Breast epithelium (tissue), 3 donors: ENCODE results near the gene ZRANB1.

Source experiments
- POLR2A ChIP-seq: fragments of 450-650 bp; IDR thresholded peaks from one replicate; pipeline ENCODE4 v1.6.1; 2016; ENCODE audit warnings: antibody characterized with exemption, mild to moderate bottlenecking, moderate library complexity
- TF ChIP-seq, protein P1 (sequence below), 3 donors: fragments of 450-650 bp; IDR thresholded peaks; one replicate each; pipeline ENCODE4 v1.5.1; 2016 to 2017; ENCODE audit warnings: antibody characterized with exemption in 3 of 3, mild to moderate bottlenecking in 3 of 3, moderate library complexity in 3 of 3

- TF ChIP-seq, protein P1, sequence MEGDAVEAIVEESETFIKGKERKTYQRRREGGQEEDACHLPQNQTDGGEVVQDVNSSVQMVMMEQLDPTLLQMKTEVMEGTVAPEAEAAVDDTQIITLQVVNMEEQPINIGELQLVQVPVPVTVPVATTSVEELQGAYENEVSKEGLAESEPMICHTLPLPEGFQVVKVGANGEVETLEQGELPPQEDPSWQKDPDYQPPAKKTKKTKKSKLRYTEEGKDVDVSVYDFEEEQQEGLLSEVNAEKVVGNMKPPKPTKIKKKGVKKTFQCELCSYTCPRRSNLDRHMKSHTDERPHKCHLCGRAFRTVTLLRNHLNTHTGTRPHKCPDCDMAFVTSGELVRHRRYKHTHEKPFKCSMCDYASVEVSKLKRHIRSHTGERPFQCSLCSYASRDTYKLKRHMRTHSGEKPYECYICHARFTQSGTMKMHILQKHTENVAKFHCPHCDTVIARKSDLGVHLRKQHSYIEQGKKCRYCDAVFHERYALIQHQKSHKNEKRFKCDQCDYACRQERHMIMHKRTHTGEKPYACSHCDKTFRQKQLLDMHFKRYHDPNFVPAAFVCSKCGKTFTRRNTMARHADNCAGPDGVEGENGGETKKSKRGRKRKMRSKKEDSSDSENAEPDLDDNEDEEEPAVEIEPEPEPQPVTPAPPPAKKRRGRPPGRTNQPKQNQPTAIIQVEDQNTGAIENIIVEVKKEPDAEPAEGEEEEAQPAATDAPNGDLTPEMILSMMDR (IDR thresholded peaks at IDR 0.05), result no peak
- TF ChIP-seq POLR2A, result no peak
Measured at GRCh38 chr10:124993736-124994451, 52.0 kb downstream of the ZRANB1 start.
